HG03521 (cell line): ENCODE results near the gene PLA2G2C.

Experiments used
- ATAC-seq: cut with Tn5 transposase; IDR thresholded peaks from one replicate; pipeline ENCODE4 v1.9.1; 2021; ENCODE audit warnings: mild to moderate bottlenecking, moderate library complexity; ENCODE audit not compliant: unreplicated experiment

Gene PLA2G2C

GRCh38 chr1:20209471-20209870 is 23.2 kb upstream of the PLA2G2C start:
- no peak for ATAC-seq

- no peak for ATAC-seq
Measured at GRCh38 chr1:20207546-20207945, 21.2 kb upstream of the PLA2G2C start.

GRCh38 chr1:20202166-20202565 is 15.8 kb upstream of the PLA2G2C start:
- no peak for ATAC-seq

- no peak for ATAC-seq
Measured at GRCh38 chr1:20200966-20201365, 14.6 kb upstream of the PLA2G2C start.

GRCh38 chr1:20199840-20200239 is 13.5 kb upstream of the PLA2G2C start:
- ATAC-seq = no peak

- ATAC-seq = no peak
Measured at GRCh38 chr1:20199403-20199802, 13.1 kb upstream of the PLA2G2C start.

- no peak for ATAC-seq
Measured at GRCh38 chr1:20198918-20199317, 12.6 kb upstream of the PLA2G2C start.

- ATAC-seq = no peak
Measured at GRCh38 chr1:20198296-20198695, 12.0 kb upstream of the PLA2G2C start.

GRCh38 chr1:20197329-20197791 is 11.0 kb upstream of the PLA2G2C start:
- ATAC-seq = no peak

- ATAC-seq = no peak
Measured at GRCh38 chr1:20195462-20195780, 9.1 kb upstream of the PLA2G2C start.

- no peak for ATAC-seq
Measured at GRCh38 chr1:20194757-20195461, 8.6 kb upstream of the PLA2G2C start.

GRCh38 chr1:20194224-20194623 is 7.9 kb upstream of the PLA2G2C start:
- no peak for ATAC-seq

GRCh38 chr1:20192871-20193411 is 6.6 kb upstream of the PLA2G2C start:
- no peak for ATAC-seq

GRCh38 chr1:20192364-20192763 is 6.0 kb upstream of the PLA2G2C start:
- ATAC-seq = no peak

GRCh38 chr1:20191266-20191825 is 5.0 kb upstream of the PLA2G2C start:
- ATAC-seq = no peak

- no peak for ATAC-seq
Measured at GRCh38 chr1:20190256-20191160, 4.2 kb upstream of the PLA2G2C start.

GRCh38 chr1:20189664-20190063 is 3.3 kb upstream of the PLA2G2C start:
- ATAC-seq = no peak

GRCh38 chr1:20188455-20188817 is 2.1 kb upstream of the PLA2G2C start:
- no peak for ATAC-seq

GRCh38 chr1:20187813-20188454 is 1.6 kb upstream of the PLA2G2C start:
- no peak for ATAC-seq

- ATAC-seq = no peak
Measured at GRCh38 chr1:20187103-20187812, 940 bp upstream of the PLA2G2C start.
